Measurements from ENCODE around the gene SZT2. TPM values are rescaled to one million over a fixed set of nuclear protein-coding genes. Genes with fewer than 3 reads are reported as not detected.
A peak's percentile ranks its signal among the peaks of the same experiment; 100 is the strongest.

Gene SZT2
- total RNA-seq, 3 donors from 2014 or later: 29.1 to 49.2 (median 44.3) TPM

DNA sequence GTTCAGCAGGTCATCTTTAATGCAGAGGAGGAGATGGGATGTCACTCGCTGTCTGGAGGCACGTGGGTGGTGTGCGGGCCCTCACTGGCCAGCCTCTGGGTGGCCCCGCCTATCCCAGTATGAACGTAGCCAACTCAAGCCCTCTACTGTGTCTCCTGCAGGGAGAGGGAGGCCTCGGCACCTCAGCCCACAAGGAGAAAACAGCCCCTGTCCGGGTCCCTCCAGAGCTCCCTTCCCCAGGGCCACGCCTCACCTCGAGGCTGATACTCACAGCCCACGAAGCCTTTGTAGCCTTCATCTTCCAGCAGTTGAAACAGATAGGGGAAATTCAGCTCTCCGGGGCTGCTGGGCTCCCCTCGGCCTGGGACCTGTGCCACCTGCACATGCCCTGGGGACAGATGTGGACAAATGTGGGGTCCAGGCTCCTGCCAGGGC lies 61.5 kb downstream of the SZT2 start:
- Histone ChIP-seq H3K9me3 (no peaks in the 10 kb centered on the region), H3K27ac (peak overlapping the region in 1 of 2 donors; percentile 96), H3K36me3 (peaks cover 11% of the 10 kb centered on the region), H3K4me1 (no peaks in the 10 kb centered on the region), H3K4me3 (no peak overlapping the region), H3K27me3 (no peaks in the 10 kb centered on the region)
- TF ChIP-seq, protein P1, sequence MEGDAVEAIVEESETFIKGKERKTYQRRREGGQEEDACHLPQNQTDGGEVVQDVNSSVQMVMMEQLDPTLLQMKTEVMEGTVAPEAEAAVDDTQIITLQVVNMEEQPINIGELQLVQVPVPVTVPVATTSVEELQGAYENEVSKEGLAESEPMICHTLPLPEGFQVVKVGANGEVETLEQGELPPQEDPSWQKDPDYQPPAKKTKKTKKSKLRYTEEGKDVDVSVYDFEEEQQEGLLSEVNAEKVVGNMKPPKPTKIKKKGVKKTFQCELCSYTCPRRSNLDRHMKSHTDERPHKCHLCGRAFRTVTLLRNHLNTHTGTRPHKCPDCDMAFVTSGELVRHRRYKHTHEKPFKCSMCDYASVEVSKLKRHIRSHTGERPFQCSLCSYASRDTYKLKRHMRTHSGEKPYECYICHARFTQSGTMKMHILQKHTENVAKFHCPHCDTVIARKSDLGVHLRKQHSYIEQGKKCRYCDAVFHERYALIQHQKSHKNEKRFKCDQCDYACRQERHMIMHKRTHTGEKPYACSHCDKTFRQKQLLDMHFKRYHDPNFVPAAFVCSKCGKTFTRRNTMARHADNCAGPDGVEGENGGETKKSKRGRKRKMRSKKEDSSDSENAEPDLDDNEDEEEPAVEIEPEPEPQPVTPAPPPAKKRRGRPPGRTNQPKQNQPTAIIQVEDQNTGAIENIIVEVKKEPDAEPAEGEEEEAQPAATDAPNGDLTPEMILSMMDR (IDR thresholded peaks at IDR 0.05): no peak
- peak in 1 of 2 donors; percentile 15 for DNase-seq (ENCODE audit: low spot score in 2 of 2)
- intact Hi-C loops (cut with DNase I; ENCODE audit: low total_unique reads): no loop called here

DNA sequence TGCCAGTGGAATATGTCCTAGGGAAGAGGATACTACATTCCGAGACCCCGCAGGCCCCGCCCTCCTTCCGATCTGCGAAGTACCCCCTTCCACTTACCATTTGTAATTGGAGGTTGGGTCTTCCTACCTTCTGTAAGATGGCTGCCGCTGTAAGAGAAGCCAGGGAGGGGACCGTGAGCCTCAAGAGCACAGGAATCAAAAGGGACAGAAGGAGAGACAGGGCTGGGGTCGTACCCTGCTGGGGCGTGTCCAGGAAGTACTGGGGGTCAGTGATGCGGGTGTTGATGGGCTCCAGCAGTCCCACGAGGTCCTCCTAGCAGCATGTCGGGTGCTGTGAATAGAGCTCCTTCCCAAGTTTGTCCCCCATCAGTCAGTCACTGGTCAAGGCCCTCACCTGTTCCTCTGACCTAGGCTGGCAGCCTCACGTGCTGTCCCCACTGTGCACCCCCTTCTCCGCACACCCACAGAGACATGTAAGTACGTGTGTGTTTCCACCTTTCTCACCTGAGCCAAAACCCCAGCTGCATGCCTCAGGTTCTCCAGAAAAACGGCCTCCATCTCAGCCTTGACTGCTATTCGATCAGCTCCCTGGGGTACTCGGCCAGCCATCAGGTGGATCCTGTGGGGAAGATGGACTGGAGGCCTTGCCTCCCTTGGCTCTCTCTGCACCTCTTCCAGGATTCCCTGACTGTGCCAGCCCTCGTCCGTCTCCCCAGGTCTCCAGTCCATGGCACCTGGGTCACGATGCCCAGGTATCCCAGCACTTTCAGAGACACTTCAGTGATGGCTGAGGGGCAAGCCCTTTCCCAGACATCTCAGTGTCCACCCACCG lies 62.2 kb downstream of the SZT2 start:
- no peak overlapping the region for H3K4me3 ChIP-seq
- no peaks in the 10 kb centered on the region for H3K4me1 ChIP-seq
- peak in 1 of 2 donors; percentile 24 for DNase-seq (ENCODE audit: low spot score in 2 of 2)
- TF ChIP-seq POLR2A (IDR thresholded peaks at IDR 0.05): no peak
- TF ChIP-seq, protein P1 (IDR thresholded peaks at IDR 0.05): no peak
- TF ChIP-seq POLR2AphosphoS5 (IDR thresholded peaks at IDR 0.05): no peak
- intact Hi-C loops (cut with DNase I; ENCODE audit: low total_unique reads): no loop called here
- H3K27me3 ChIP-seq: no peaks in the 10 kb centered on the region
- peak overlapping the region; percentile 92 to 96 for H3K27ac ChIP-seq
- H3K36me3 ChIP-seq: peaks cover 7% of the 10 kb centered on the region
- no peaks in the 10 kb centered on the region for H3K9me3 ChIP-seq

DNA sequence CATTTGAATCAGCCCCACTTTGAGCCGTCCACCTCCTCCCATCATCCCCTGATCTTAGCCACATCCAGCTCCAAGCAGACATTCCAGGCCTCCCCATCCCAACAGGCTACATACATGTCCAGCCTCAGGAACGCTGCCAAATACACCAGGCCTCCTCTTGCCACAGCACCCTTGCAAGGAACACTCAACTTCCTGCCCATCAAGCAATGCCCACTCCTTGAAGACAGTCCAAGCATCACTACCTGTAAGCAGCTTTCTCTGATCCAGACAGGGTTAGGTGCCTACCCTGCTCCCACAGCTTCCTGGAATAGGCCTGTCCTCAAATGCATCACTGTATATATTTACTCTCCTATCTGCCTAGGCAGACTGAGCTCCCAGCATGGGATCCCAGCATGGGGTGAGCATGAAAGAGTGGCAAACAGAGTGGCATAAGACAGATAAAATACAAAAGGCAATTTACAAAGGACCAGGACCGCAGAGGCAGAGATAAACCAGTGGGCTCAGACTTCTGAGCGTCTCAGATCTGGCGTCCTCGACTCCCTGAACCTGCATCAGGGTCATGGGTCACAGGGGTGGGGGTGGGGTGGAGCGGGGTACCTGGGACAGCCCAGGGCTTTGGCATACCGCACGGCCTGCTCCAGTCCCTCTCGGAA lies 63.2 kb downstream of the SZT2 start:
- DNase-seq (ENCODE audit: low spot score in 2 of 2): peak in 1 of 2 donors; percentile 45
- Histone ChIP-seq H3K4me1 (no peaks in the 10 kb centered on the region), H3K27me3 (no peaks in the 10 kb centered on the region), H3K36me3 (peaks cover 2% of the 10 kb centered on the region), H3K9me3 (no peaks in the 10 kb centered on the region), H3K27ac (peak overlapping the region; percentile 92 to 96), H3K4me3 (peak overlapping the region; percentile 57 to 87 (median 74))
- peak in 1 of 3 donors; percentile 16 for TF ChIP-seq POLR2AphosphoS5 (IDR thresholded peaks at IDR 0.05)
- TF ChIP-seq, protein P1 (IDR thresholded peaks at IDR 0.05): no peak
- intact Hi-C loops (cut with DNase I; ENCODE audit: low total_unique reads): no loop called here

DNA sequence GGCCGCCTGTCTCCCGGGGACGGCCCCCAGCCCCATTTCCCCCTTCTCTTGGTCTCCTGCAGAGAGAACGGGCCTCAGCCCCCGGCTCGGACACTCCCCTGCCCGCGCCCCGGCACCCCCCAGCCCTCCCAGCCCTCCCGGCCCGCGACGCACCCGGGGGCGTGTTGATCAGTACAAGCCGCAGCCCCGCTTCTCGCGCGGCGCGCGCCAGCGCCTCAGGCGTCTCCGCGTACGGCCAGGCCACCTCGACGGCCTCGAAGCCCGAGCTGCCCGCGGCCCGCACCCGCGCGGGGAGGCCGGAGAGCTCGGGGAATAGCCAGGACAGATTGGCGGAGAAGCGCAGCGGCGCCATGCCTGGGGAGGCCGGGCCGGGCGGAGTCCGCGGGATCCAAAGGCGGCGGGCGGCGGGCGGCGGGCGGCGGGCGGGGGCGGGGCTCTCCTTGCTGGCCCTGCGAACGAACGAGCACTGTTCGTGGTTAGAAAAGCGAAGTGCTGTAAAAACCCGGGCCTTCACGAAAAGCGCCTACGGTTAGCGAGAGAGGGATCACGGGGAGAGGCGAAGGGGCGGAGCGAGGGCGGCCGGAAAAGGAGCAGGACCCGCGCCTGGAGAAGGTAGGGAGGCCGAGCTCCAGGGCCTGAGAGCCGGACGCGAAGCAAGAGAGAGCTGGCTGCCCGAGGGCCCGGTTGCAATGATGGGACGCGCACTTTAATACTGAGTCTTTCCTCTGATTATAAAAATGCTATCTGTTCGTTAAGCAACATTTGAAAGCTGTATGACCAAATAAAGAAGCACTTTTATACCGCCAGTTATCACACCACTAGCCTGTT lies 64.0 kb downstream of the SZT2 start, which contains the start of gene HYI:
Gene HYI (minus strand): TSS at position 490 of the 828 bp plus-strand sequence. CDS start 138 bp downstream, at position 352.
- Histone ChIP-seq H3K4me1 (no peaks in the 10 kb centered on the region), H3K36me3 (no peaks in the 10 kb centered on the region), H3K27me3 (no peaks in the 10 kb centered on the region), H3K27ac (peak within 1 kb of the TSS; percentile 92 to 96), H3K4me3 (peak within 1 kb of the TSS; percentile 57 to 87 (median 74)), H3K9me3 (no peaks in the 10 kb centered on the region)
- peak; percentile 75 to 85 for DNase-seq (ENCODE audit: low spot score in 2 of 2)
- intact Hi-C loops (cut with DNase I; ENCODE audit: low total_unique reads): no loop called here
- TF ChIP-seq, protein P1 (IDR thresholded peaks at IDR 0.05): no peak
- peak; percentile 4 to 21 (median 13) for TF ChIP-seq POLR2AphosphoS5 (IDR thresholded peaks at IDR 0.05)

Measured in breast epithelium (tissue), 4 donors.